KMS-11 (cell line): ENCODE measurements around the gene PCLO.

Experiments used
- H2AFZ ChIP-seq: fragments of 200-600 bp; sonication (generic); 2 replicates; pipeline ENCODE4 v1.6.1; 2016; ENCODE audit warnings: antibody characterized with exemption, mixed run types, low read depth
- H3K27ac ChIP-seq: fragments of 200-600 bp; sonication (generic); 2 replicates; pipeline ENCODE4 v1.6.1; 2016; ENCODE audit warnings: mild to moderate bottlenecking, mixed run types
- H3K27me3 ChIP-seq: fragments of 200-600 bp; sonication (generic); 2 replicates; pipeline ENCODE4 v1.6.1; 2017; ENCODE audit warnings: mild to moderate bottlenecking, low read depth, mixed run types, moderate library complexity; ENCODE audit not compliant: insufficient read depth
- H3K36me3 ChIP-seq: fragments of 200-600 bp; sonication (generic); 2 replicates; pipeline ENCODE4 v1.6.1; 2017; ENCODE audit warnings: mild to moderate bottlenecking, mixed run types; ENCODE audit not compliant: insufficient read depth
- H3K4me1 ChIP-seq: fragments of 200-600 bp; sonication (generic); 2 replicates; pipeline ENCODE4 v1.6.1; 2016; ENCODE audit warnings: mild to moderate bottlenecking, low read depth, mixed run types; ENCODE audit not compliant: poor library complexity, severe bottlenecking
- H3K4me2 ChIP-seq: fragments of 200-600 bp; sonication (generic); 2 replicates; pipeline ENCODE4 v1.7.0; 2016; ENCODE audit warnings: mild to moderate bottlenecking, mixed run types
- H3K4me3 ChIP-seq: fragments of 200-600 bp; sonication (generic); IDR thresholded peaks from 2 replicates; pipeline ENCODE4 v1.6.1; 2017; ENCODE audit warnings: low read depth, low read length, mixed read lengths; ENCODE audit not compliant: insufficient read depth
- H3K79me2 ChIP-seq: fragments of 200-600 bp; sonication (generic); 2 replicates; pipeline ENCODE4 v1.6.1; 2016; ENCODE audit warnings: low read depth, mixed run types; ENCODE audit not compliant: insufficient read depth
- H3K9ac ChIP-seq: fragments of 200-600 bp; sonication (generic); 2 replicates; pipeline ENCODE4 v1.6.1; 2016; ENCODE audit warnings: mild to moderate bottlenecking, mixed run types
- H4K20me1 ChIP-seq: fragments of 200-600 bp; sonication (generic); 2 replicates; pipeline ENCODE4 v1.6.1; 2016; ENCODE audit warnings: mild to moderate bottlenecking, mixed run types; ENCODE audit not compliant: insufficient read depth
- CTCF ChIP-seq: fragments of 200-600 bp; sonication (generic); conservative IDR thresholded peaks from 2 replicates; pipeline ENCODE4 v1.6.1; 2017; ENCODE audit warnings: low read depth, mild to moderate bottlenecking, antibody characterized with exemption, low read length, moderate library complexity, mixed read lengths

The PCLO gene

GRCh38 chr7:82740246-82740848, 422.3 kb downstream of the PCLO start:
- Histone ChIP-seq H3K36me3 (no peaks in the 10 kb centered on the region), H3K4me1 (no peaks in the 10 kb centered on the region), H3K79me2 (no peaks in the 10 kb centered on the region), H3K4me3 (no peak overlapping the region), H3K9ac (no peak overlapping the region), H3K27me3 (no peaks in the 10 kb centered on the region), H3K27ac (no peak overlapping the region), H3K4me2 (no peak overlapping the region), H2AFZ (no peak overlapping the region), H4K20me1 (no peaks in the 10 kb centered on the region)
- peak; percentile 73 for TF ChIP-seq CTCF

- Histone ChIP-seq H3K79me2 (no peaks in the 10 kb centered on the region), H3K27me3 (no peaks in the 10 kb centered on the region), H3K36me3 (no peaks in the 10 kb centered on the region), H4K20me1 (no peaks in the 10 kb centered on the region), H3K4me1 (no peaks in the 10 kb centered on the region), H2AFZ (no peak overlapping the region), H3K9ac (no peak overlapping the region), H3K4me3 (no peak overlapping the region), H3K27ac (no peak overlapping the region), H3K4me2 (no peak overlapping the region)
- no peak for TF ChIP-seq CTCF
Observed at GRCh38 chr7:82736633-82737032, 426.1 kb downstream of the PCLO start.

GRCh38 chr7:82732677-82733076, 430.0 kb downstream of the PCLO start:
- Histone ChIP-seq H3K27me3 (no peaks in the 10 kb centered on the region), H3K27ac (no peak overlapping the region), H3K4me3 (no peak overlapping the region), H4K20me1 (no peaks in the 10 kb centered on the region), H3K36me3 (no peaks in the 10 kb centered on the region), H3K4me1 (no peaks in the 10 kb centered on the region), H2AFZ (no peak overlapping the region), H3K79me2 (no peaks in the 10 kb centered on the region), H3K4me2 (no peak overlapping the region), H3K9ac (no peak overlapping the region)
- no peak for TF ChIP-seq CTCF

GRCh38 chr7:82729172-82730030, 433.3 kb downstream of the PCLO start:
- no peaks in the 10 kb centered on the region for H3K36me3 ChIP-seq

More at GRCh38 chr7:82729172-82730030, 433.3 kb downstream of the PCLO start:
- no peak overlapping the region for H3K9ac ChIP-seq
- no peaks in the 10 kb centered on the region for H3K27me3 ChIP-seq
- no peak overlapping the region for H3K4me3 ChIP-seq
- no peaks in the 10 kb centered on the region for H3K79me2 ChIP-seq
- H4K20me1 ChIP-seq = no peaks in the 10 kb centered on the region
- peaks cover 5% of the 10 kb centered on the region for H3K4me1 ChIP-seq
- H2AFZ ChIP-seq = no peak overlapping the region
- no peak overlapping the region for H3K27ac ChIP-seq
- peak; percentile 92 for TF ChIP-seq CTCF
- H3K4me2 ChIP-seq = no peak overlapping the region
